EH (cell line): ENCODE measurements around the gene ESRRB.

Experiments used
- DNase-seq: peaks from one replicate; pipeline ENCODE4 v3.0.0-alpha.2; 2015; ENCODE audit warnings: low read depth

ESRRB gene

GRCh38 chr14:76352639-76353281, 23.2 kb upstream of the ESRRB start:
- DNase-seq, result peak; percentile 33

- DNase-seq, result no peak
These were observed 21.6 kb upstream of the ESRRB start for GRCh38 chr14:76354310-76354709.

DNA sequence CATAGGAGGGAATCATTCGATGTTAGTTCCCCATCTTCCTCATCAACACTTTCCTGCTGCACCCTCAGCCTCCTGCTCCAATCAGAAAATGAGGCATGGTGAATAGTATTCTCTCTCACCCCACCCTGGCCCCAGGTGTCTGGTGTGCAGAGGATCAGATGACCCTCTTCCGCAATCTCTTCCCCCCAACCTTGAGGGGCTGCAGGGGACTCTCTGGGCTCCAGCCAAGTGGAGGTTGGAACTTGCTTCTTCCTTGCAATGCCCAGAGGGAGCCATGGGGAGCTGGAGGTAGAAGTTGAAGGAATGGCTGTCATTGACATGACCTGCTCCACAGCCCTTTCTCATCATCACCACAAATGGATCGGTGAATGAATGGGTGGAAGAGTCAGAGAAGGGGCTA, 20.2 kb upstream of the ESRRB start:
- no peak for DNase-seq

GRCh38 chr14:76371066-76371465, 4.9 kb upstream of the ESRRB start:
- no peak for DNase-seq

GRCh38 chr14:76373456-76373855, 2.5 kb upstream of the ESRRB start:
- DNase-seq, result peak; percentile 4

DNA sequence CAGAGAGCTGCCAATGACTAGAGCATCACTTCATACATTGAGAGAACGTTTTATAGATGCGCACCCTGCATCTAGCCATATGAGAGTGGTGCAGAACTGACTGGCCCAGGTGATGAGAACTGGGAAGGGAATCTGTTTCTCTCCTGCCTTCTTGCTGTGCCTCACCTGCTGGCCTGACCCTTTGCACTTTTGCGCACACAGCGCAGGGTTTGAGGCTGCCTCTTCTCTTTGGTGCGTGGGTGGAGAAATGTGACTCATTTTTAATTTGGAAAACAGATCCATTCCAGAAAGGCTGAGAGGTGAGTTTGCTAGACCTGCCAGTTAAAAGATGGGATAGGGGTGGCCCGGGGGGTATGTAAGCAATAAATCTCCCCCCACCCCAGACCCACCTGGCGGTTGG, 453 bp upstream of the ESRRB start:
- no peak for DNase-seq

DNA sequence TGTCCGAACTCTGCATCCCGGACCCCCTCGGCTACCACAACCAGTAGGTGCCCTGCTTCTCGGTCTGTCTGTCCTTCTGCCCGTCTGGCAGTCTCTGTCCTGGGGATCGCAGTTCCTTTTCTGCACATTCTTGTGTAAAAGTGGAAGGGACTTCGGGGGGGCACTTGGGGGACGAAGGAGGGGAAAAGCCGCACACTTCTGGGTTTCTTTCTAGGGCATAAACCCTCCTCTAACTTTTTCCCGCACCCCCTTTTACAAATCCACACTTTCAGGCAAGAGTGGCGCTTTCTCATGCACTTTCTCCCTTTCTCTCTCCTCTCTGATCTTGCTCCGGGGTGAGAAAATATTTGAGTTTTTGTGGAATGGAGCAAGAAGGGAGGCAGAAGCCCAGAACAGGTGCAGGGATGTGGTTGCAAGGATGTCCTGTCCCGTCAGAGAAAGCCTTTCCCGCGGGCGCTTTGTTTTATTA, 506 bp downstream of the ESRRB start:
- no peak for DNase-seq

- DNase-seq, result no peak
These were observed 1.2 kb downstream of the ESRRB start for GRCh38 chr14:76376878-76377734.

GRCh38 chr14:76377735-76378074, 1.8 kb downstream of the ESRRB start:
- DNase-seq, result no peak

GRCh38 chr14:76380991-76381390, 5.1 kb downstream of the ESRRB start:
- DNase-seq, result no peak

DNA sequence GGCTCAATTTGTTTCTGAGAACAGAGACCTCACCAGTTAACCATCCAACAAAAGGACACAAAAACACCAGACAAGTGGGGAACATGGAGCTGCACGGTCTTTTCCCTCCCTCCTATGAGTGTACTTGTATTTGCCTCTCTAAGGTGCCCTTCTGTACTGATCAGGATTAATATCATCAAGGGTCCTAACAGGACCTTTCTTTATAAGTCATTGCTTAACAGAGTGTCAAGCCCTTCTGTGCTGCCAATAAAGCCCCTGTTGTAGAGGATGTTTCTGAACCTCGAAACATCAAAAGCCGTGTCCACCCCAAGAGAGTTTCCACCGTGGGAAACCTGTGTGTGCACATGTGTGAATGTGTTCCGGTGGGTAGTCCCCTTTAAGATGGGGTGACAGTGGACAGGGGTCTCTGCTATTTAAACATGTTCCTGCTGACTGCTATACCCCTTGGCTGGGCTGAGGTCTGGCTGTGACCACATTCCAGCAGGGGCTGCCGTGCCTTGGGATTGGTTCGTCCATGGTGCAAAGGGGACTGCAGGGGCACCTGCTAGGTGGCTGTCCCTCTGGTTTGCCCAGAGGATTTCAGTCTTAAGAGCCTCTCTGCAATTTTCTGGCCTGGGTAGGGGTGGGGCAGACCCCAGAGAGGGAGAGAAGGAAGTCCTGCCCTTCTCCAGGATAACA, 6.0 kb downstream of the ESRRB start:
- no peak for DNase-seq

- no peak for DNase-seq
These were observed 6.5 kb downstream of the ESRRB start for GRCh38 chr14:76382495-76382832.

DNA sequence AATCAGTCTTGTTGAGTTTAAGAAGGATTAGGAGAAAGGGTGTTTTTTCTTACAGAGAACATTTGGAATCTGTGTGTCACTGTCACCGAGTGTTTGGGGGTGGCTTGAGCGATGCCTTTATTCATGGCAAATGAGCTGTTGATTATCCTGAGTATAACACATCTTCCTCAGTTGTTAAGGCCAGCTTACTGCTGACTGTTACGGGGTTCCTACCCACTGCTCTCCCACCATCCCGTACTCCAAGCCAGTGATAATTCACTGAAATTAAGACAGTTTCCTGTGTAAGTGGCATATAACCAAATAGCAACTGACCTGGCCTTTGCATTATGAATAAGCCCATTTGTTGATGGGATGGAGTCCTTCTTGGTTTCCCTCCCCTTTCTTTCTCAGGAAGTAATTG, 9.5 kb downstream of the ESRRB start:
- DNase-seq, result no peak

GRCh38 chr14:76386944-76387782, 11.2 kb downstream of the ESRRB start:
- peak; percentile 68 for DNase-seq

GRCh38 chr14:76389841-76390240, 13.9 kb downstream of the ESRRB start:
- DNase-seq, result no peak

- DNase-seq, result no peak
These were observed 14.7 kb downstream of the ESRRB start for GRCh38 chr14:76390621-76391020.

DNA sequence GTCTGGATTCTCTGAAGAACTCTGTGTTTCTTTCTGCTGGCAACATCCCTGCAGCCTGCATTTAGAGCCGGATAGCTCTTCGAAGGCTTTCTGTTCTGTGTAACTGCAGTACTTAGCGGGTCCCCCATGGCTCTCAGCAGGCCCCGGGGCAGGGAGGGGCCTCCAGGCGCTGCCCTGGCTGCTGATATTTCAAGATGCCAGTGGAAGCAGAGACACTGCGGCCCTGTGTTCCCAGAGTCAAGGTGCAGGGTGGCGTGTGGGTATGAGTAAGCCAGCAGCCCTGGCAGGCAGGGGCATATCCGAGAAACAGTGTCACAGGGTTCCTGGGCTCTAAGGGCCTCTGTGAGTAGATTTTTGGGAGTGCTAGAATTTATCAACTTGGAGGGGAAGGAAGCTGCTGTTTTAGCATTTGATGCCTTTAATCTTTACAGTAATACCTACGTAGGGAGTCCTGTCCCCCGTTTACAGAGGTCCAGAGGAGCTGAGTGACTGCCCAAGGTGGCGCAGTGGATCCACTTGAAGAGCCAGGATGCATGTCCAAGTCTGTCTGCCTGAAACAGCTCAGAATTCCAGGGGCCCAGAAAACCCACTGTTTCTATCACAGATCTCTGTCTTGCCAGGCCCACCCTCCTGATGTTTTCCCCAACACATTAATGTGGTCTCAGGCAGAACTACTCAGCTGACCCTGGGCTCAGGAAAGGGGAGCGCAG, 16.2 kb downstream of the ESRRB start:
- DNase-seq, result no peak

DNA sequence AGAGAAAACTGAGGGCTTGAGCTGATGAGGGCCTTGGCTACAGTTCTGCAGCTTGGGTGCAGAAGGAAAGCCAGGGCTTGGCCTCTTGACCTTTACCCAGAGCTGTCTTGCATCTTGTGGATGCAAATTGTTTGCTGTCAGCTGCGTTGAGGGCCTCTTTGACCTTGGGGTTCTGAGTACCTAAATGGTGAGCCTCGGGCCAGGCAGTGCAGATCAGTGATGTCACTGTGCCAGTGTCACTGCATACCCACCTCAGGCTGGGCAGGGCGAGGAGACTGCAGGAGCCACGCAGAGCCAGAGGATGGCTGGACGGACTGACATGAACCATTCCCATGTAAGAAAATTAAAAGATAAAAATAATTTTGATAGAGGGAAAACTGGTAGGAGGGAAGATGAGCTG, 18.6 kb downstream of the ESRRB start:
- no peak for DNase-seq

- DNase-seq, result no peak
These were observed 19.2 kb downstream of the ESRRB start for GRCh38 chr14:76395161-76395560.

- DNase-seq, result no peak
These were observed 20.8 kb downstream of the ESRRB start for GRCh38 chr14:76396714-76397187.

DNA sequence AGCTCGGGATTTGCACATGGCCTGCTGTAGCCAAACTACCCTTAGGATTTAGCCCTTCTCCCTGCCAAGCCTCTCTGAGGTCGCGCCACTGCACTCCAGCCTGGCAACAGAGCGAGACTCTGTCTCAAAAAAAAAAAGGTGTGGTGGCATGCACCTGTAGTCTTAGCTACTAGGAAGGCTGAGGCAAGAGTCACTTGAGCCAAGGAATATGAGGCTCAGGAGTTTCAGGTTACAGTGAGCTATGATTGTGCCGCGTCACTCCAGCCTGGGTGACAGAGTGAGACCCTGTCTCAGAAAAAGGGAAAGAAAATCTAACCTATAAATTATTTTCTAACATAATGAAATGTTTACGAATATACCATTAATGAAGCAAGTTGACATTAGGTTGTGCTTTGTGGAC, 29.7 kb downstream of the ESRRB start:
- no peak for DNase-seq
